ENCODE results near the gene SLC26A1.
"Not testable (repeated sequence)": the region's sequence is repeated elsewhere in the genome, so short reads cannot be mapped to it uniquely, and the experiment has no call there.

Gene SLC26A1

DNA sequence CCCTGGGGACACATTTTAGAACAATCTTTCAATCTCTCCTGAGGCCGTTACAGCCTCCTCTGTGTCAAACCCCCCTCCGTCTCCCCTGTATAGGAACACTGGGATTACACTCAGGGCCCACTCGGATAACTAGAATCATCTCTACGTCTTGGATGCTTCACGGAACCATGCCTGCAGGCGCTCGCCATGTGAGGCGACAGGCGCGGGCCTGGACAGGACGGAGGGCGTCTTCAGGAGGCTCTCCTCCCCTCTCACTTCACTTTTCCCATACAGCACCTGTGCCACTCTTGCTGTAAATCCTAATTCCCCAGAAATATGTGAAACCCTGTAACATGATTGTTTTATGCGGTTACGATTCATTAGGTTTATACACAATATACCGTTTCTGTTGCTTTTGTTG is 10.4 kb downstream of the SLC26A1 start:
- DNase-seq = no peak

DNA sequence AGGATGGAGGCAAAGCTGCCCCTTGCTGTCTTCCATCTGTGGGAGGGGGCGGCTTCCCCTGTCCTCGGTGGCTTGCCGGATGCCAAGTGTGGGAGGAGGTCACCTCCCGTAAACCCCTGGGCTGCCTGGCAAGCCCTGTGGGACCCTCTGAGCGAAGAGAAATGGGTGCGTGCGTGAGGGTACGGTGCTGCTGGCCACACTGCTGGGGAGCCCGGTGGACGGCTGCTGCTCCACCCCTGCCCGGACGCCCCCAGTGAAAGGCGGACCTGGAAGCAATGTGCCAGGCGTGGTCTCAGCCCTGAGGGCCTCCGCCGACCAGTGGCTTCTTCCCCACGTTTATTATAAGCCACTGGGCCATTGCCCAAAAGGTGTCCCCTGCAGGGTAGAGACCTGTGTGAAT is 10.9 kb downstream of the SLC26A1 start:
- no peak for DNase-seq

DNA sequence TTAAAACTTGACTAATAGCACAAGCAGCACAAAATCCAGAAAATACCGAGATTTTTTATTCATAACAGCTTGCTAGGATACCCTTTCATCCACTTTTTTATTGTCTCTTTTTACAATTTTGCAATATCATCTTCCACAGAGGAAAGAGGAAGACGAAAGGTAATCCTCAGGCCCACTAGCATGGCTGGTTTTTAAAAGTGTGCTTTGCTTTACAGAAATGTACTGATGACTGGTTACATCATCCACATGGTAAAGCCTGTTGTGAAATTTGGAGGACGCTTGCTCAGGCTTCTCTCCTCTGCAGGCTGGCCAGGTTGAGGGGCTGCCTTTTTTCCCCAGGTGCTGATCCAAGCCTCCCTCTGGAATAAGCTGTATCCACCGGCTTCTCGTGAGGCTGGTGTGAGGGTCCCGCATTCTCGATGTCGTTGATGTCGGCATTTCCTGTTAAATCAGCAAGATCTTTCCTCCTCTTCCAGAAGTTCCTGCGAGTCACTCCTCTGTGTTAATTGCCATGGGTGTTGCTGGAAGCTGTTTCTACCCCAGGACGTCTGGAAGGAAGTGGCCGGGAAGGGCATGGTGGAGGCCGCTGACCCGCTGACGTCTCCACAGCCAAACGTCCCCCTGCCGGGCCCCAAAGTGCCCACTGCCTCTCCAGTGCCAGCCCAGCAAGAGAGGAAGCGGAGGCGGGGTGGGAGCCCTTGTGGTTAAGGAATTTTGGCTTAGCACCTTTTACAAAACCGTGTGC is 14.1 kb downstream of the SLC26A1 start:
- peak; percentile 88 to 92 for DNase-seq

DNA sequence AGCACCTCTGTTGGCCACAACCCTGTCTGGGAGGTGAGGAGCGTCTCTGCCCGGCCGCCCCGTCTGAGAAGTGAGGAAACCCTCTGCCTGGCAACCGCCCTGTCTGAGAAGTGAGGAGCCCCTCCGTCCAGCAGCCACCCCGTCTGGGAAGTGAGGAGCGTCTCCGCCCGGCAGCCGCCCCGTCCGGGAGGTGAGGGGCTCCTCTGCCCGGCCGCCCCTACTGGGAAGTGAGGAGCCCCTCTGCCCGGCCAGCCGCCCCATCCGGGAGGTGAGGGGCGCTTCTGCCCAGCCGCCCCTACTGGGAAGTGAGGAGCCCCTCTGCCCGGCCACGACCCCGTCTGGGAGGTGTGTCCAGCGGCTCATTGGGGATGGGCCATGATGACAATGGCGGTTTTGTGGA is 17.2 kb downstream of the SLC26A1 start:
- DNase-seq = not testable (repeated sequence)

DNA sequence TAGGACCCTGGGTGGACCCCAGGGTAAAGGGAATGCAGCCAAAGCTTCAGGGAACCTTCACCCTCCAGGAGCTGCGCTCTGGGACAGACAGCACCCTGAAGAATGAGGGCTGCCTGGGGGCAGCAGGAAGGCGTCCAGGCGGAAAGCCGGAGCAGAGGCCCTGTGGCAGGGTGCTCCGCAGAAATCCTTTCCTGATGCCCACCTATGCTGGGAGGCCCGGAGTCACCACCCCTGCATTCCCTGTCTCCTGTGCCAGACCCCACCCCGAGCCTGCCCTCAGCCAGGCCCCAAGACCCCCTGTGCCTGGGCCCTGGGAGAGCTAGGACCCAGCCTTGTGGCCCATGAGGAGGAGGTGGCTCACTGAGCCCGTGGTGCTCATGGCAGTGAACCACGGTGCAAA is 18.5 kb downstream of the SLC26A1 start:
- DNase-seq = no peak

DNA sequence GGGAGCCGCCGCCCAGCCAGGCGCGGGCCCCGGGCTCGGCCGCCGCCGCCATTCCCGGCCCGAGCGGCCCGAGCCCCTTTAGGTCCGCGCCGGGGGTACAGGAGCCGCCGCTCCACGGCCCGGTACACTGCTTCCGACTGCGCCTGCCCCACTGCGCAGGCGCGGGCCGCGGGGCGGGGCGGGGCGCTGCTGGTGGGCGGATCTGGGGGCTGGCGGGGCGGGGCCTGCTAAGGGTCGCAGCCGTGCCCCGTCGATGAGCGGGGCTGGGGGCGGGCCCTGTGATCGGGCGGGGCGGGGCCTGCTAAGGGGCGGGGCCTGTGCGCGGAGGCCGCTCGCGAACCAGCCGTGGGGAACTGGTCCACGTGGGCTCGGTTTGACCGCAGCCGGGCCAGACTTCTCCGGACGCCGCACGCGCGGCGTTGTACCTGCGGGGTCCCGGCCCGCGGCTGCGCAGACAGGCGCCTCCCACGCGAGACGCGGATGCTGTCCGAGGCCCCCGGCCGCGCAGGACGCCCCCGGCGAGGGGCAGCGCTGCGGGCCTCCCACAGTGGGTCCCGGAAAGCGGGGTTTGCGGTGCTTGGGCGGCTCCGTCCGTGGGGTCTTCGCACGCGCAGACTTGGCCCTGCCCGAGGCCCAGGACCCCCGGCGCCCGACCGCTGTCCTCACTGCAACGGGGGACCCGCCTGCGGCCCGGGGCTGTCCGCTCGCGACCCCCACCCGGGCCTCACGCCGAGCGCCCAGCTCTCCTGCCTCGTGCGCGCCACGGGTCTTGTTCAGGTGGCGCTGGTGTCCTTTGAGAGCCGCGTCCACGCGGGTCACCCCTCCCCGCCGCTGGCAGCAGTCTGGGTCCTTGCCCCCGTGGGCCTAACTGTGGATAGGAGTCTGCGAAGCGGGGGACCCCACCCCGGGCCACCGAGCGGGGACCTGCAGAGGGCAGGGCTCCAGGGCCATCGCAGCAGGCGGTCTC is 19.5 kb downstream of the SLC26A1 start, which contains the start of gene DGKQ:
TSS of gene DGKQ (minus strand) at position 139 of the 967 bp plus-strand sequence. CDS start at position 52, 87 bp downstream.
- DNase-seq = peak in 1 of 2 experiments; percentile 18

DNA sequence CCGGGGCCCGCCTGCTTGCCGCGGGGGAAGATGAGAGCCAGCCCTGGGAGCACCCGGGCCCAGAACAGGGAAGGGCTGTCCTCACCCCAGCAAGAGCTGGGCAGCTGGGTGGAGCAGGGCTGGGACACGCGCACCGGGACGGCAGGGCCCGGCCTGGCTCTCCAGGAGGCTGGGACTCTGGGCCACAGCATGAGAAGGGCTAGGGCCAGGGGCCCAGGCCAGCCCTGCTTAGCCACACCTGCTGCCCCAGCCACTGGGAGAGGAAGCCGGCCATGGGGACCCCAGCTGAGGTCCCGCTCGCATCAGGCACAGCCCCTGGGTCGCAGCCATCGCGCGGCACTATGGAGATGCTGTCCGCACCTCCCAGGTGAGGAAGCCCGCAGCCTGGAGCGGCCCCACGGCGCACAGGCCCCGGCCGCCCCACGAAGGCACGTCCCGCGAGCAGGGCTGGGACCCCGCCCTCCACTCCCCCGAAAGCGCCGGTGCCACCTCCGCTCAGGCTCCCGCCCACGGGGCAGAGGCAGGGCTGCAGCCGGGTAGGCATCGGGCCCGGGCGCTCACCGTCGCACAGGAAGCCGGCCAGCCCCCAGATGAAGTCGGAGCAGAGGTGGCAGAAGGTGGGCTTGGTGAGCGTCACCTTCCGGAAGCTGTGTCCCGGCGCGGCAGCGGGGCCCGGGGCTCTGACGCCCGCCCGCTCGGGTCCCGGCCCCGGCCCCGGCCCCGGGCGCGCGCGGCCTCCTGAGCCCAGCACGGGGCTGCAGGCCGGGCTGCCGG is 20.4 kb downstream of the SLC26A1 start:
- DNase-seq = no peak

DNA sequence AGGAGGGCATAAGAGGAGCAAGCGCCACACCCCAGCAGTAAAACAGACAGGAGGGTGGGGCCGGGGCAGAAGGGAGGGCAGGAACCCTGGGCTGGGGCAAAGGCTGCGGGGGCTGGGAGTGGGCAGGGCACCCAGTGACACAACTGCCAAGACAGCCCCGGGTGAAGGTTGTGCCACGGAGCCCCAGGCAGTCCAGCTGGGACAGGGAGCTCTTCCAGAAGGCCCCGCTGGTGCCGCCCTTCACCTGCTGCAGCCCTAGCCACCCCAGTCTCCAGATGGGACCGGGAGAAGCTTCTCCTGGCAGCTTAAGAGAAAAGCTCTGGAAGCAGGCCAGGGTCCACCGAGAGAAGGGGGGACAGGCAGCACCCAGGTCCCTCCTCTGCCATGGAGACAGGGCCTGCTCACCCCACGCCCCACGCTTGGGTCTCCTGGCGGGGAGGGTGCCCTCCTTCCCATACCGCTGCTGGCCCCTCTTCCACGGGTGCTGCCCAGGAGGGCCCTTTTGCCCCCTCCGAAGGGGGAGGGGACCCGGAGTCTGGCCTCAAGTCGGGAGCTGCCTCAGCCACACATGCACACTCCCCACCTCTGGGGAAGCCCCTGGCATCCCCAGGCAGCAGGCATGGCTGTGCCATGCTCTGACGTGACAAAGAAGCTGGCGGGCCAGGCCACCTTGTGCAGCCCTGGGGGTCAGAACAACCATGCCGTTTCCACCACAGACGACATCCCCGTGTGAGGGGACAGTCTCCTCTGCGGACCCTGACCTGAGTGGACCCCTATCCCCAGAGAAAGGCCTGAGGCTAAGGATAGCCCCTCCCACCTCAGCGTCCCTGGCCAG is 21.3 kb downstream of the SLC26A1 start:
- no peak for DNase-seq

DNA sequence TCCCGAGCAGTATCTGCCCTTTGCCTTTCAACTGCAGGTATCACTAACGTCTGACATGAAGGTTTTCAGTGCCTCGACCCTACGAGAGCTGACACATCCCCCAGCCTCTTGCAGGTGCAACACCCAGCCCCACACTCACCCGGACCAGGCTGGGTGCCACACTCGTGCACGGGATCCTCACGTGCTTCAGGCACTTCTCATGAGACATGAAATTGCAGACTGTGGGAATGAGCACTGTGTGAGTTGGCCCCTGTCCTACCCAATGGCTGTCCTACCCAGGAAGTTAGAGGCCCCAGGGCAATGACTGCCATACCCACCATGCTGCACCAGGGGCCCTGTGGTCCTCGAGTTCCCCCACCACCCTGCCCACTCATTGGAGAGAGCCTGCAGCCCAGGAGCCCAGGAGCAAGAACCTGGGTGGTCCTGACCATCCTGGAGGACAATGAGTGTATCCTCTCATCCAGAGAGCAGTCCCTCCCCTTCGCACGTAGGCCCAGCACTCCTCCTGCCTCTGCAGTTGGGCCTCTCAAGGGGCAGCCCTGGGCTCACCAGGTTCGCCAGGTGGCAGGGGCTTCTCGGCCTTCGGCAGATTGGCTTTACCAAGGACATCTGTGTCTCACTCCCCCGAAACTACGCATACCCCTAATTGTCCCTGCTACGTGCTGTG is 22.2 kb downstream of the SLC26A1 start:
- no peak for DNase-seq

DNA sequence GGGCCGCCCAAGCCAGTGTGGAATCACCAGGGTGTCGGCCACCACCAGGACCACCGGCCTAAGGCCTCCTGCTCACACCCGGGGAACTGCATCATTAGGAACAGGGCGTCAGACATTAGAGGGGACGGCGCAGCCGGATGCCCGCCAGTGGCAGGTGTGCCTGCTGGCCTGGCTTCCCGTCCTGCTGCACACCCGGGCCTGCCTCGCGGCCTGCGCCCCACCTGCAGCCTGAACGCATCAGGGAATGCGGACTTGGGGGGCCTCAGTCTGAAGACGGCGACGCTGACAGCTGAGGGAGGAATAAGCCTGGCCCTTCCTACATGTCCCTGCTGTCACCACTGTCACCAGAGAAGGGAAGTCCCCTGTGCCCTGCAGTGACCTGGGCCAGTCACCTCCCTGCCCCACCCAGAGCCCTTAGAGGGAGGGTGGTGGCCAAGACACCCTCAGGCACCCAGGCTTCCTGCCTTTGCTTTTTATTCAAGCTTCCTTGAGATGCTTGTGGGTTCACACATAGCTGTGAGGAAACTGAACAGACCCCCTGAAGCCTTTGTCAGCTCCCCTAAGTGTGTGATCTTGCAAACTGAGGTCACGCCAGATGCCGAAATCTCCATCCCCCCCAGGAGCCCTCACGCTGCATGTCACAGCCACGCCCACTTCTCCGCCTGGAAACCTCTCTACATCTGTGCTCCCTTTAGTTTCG is 23.0 kb downstream of the SLC26A1 start:
- no peak for DNase-seq

DNA sequence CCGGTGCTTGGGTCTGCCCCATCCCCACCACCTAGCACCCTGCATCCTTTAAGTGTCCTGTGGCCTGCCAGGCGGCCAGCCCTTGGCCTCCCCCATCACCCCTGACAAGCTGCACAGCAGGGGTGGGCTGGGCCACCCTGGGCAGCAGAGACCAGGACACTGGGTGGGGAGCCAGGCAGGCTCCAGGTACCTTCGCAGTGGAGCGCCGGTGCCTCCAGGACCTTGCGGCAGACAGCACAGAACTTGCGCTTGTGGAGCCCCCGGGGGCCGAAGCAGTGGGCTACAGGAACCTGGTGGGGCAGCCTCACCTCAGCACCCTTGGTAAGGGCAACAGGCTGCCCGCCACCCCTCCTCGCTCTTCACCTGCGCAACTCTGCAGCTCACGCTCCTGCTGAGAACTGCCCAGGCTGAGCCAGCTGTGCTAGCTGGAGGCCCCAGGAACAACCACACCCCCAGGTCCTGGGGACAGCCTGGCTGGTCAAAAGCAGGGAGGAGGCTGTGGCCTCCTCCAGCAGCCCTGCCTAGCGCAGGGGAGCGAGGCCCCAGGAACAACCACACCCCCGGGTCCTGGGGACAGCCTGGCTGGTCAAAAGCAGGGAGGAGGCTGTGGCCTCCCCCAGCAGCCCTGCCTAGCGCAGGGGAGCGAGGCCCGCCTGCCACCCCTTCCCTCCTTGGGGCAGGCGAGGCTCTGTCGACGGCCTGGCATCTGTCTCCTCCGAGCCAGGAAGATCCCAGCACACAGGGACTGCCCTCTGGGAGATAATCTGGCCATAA is 24.4 kb downstream of the SLC26A1 start:
- no peak for DNase-seq

DNA sequence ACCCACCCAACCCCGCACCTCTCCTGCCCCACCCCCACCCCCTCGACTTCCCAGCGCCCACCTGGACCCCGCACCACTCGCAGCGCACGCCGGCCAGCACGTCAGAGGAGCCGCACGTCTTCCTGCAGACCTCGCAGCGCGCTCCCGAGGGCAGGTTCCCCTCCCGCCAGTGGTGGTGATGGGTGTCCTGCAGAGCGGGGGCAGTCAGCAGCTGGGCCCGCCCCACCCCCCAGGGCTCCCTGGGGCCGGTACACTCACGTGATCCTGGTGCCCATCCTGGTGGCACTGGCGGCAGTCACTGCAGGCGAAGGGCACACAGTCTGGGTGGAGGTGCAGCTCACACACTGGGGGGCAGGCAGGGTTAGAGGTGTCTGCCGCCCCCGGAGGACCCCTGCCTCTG is 25.0 kb downstream of the SLC26A1 start:
- DNase-seq = no peak

DNA sequence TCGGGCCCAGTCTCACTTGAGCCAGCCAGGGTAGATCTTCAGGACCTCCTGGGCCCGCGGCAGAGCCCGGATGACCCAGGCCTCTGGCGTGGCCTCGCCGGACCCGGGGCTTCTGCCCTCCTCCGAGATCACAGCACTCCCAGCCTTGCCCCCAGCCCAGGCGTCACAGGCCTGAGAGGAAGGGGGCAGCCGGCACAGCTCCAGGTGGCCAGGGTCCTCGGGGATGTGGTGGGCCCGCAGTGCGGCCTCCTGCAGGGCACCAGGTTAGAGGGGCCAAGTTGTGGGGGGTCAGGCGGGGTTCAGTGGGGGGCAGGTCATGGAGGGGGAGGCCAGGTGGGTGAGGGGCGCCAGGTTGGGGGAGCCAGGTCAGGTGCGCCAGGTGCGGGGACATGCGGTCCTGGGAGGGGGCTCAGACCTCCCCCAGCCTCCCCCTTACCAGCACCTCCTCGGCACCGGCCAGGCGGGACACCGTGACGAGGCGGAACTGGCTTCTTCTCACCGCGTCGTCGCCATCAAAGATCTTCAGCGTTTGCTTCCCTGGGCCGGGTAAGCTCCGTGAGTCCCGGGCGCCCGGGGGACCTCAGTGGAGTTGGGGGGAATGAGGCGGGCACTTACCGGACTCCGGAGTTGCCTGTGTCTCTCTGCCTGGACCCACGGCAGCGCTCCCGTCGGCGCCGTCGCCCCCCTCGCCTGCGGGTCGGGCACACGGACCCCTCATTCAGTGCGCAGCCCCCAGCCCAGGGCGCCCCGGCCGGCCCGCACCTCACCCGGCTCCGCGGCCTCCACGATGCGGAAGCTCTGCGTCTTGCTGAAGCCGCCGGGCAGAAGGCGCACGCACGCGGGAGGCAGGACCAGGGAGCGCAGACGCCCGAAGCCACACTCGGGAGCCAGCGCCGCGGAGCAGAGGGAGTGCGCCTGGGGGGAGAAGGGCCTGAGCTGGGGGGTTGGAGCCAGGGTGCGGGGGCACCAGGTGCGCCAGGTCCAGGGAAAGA is 25.8 kb downstream of the SLC26A1 start:
- DNase-seq = no peak

DNA sequence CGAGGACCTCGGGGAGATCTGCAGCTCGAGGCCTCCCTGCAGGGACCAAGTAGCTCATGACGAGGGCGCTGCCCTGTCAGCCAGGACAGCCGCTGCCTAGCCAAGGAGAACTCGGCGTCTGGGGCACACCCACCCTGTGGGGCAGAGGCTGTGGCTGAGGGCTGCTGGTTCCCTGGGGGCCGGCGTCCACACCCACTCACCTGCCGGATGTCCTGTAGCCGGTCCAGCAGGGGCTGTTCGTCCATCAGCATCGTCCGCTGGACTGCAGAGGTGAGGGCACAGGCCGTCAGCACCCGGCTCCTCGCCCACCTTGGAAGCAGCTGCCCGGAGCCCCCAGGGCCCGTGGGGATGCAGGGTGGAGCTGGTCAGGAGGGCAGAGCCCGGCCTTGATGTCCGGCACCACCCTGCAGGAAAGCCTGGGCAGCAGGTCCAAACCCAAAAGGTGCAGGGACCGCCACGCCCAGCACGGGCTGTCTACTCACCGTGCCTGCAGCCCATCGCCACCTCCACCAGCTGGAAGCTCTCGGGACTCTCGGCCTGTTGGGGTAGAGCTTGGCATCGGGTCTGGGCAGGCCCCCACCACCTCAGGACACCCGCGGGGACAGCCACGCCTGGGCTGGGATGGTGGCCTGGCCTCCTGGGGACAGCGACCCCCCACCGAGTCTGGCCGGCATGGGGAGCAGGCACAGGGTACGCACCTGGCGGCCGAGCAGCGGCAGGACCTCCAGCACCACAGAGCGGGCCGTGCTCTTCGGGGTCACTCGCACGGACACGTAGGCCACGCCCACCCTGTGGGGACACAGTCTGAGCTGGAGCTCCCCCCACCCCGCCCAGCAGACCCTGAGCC is 26.7 kb downstream of the SLC26A1 start:
- no peak for DNase-seq

DNA sequence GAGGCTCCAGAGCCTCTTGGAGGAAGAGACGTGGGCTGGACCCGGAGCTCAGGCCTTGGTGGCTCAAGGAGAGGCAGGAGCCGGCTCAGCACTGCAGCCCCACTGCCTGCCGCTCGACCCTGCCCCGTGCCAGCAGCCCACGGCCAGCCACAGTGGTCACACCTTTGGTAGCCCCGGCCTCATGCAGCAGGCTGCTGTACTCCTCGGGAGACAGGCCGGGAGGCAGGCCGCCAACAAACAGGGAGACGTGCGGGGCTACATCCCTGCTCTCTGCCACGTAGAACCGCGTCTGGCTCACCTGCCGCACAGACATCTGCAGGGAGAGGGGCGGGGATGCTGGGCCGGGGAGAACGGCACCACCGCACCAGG is 27.5 kb downstream of the SLC26A1 start:
- DNase-seq = no peak

DNA sequence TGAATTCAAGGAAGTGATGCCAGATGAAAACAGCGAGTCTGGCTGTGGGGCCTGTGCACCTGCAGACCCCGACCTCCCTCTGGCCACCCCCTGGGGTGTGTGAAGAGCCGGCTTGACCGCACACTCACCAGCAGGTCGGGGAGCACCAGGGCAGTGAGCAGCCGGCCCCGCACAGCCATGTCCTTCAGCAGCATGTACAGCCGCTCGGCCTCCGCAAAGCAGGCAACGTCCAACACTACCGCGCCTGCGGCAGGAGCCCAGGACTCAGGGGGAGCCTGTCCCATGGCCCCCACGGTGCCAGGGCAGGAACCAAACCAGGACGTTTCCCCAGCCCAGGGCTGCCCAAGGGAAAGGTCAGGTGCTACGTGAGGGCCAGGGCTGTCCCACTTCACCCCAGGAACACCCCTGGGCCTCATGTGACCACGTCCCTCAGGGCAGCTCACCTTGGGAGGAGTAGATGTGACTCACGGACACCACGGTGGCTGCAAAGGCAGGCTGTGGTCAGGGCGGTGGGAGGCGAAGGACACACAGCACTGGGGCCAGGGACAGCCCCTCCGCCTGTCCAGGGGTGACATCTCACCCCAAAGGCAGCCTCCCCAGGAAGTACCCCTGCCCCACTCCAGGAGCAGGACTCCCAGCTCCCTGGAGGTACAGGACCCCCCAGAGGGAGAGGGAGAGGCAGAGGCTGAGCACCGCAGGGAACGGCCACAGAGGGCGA is 28.0 kb downstream of the SLC26A1 start:
- no peak for DNase-seq

DNA sequence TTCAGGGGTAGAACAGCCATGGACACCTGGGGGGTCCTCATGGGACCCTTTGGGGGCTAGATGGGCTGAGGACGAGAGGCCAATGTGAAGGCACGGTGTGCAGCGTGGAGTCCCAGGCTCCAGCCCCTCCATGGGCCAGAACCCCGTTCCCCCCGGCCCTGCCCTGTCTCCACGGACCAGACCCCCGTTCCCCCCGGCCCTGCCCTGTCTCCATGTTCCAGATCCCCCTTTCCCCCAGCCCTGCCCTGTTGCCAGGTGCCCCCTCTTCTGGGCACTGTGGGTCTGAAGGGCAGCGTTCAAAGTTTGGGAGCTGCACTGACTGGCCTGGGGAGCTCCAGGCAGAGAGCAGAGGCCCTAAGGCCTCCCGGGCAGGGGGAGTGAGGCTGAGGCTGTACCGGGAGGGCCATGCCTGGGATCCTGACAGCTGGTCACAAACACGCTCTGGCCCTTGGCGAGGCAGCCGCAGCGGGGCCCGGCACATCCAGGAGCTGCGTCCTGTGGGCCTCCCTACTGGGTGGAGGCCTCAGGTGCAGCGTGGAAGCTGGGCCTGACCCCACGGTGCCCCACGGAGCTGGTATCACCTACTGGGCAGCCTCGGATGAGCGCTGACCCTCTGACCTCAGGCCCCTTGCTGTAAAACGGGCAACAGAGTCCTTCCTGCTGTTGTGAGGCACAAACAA is 28.7 kb downstream of the SLC26A1 start:
- DNase-seq = no peak
